ENCODE data around the gene MAGED2.
A peak's percentile ranks its signal among the peaks of the same experiment; 100 is the strongest.

DNA sequence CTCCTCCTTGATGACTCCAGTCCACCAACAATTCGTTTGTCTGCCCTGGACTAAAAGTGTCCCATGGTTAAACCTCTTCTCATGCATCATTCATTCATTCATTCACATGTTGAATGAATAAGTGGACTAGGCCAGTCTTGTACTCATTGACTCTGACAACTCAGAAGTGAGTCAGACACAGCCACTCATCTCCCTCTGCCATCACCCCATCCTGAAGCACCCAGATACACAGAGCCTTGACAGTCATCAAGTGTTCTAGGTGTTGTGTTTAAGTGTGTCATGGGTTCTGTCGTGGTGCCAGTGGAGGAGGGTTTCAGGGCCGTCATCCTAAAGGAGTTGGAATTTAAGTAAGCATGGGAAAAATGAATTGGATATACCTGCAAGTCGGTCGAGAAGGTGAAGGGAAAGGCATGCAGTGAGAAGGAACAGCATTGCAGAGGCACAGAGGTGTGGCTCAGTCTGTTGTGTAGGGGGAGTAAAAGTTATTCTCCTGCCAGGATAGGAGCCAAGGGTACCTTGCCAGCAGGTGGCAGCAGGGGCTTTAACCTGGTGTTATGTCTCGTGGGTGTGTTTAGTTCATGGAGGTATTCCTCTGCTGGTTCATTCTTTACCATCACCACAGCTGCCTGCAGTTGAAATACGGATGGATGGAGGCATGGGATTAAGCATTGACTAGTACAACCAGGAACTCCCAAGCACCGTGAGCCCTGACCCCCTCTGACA, 18.3 kb downstream of the MAGED2 start:
- TF ChIP-seq EZH2phosphoT487 (IDR thresholded peaks at IDR 0.05; ENCODE audit: borderline replicate concordance), result no peak
- TF ChIP-seq, protein P1, sequence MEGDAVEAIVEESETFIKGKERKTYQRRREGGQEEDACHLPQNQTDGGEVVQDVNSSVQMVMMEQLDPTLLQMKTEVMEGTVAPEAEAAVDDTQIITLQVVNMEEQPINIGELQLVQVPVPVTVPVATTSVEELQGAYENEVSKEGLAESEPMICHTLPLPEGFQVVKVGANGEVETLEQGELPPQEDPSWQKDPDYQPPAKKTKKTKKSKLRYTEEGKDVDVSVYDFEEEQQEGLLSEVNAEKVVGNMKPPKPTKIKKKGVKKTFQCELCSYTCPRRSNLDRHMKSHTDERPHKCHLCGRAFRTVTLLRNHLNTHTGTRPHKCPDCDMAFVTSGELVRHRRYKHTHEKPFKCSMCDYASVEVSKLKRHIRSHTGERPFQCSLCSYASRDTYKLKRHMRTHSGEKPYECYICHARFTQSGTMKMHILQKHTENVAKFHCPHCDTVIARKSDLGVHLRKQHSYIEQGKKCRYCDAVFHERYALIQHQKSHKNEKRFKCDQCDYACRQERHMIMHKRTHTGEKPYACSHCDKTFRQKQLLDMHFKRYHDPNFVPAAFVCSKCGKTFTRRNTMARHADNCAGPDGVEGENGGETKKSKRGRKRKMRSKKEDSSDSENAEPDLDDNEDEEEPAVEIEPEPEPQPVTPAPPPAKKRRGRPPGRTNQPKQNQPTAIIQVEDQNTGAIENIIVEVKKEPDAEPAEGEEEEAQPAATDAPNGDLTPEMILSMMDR (conservative IDR thresholded peaks at IDR 0.05; ENCODE audit: low read length), result peak; percentile 27; the same call in 1 of the 2 replicates

Measured in Loucy (cell line).